Measurements from ENCODE around the gene ABCC1. TPM values are rescaled to one million over a fixed set of nuclear protein-coding genes. Genes with fewer than 3 reads are reported as not detected.

ABCC1 gene
- total RNA-seq, 4 donors from 2014 or later: 19.3 to 43.7 (median 26.2) TPM

DNA sequence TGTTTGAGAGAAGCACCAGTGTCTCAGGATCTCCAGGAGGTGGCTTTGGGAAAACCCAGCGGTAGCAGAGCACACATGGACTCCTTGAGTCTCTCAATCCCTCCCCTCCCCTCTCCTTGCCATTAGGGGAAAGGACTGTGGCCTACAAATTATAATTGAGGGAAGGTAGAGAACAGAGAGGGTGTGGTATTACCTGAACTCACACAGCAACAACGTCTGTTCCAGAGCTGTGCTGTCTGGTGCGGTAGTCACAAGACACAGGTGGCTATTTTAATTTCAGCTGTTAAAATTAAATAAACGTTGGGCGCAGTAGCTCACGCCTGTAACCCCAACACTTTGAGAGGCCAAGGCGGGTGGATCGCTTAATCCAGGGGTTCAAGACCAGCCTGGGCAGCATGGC is 163.7 kb downstream of the ABCC1 start:
- no peak for ATAC-seq
- no peak for DNase-seq
- H3K27ac ChIP-seq: no peak overlapping the region
- H3K4me3 ChIP-seq: no peak overlapping the region
- in situ Hi-C loops (cut with MboI; ENCODE audit: low sequenced_read_pairs in 4 of 4) (loop anchor here in 1 of 4 donors (25.0 kb wide), 1 partner anchor 351 kb away; no protein-coding TSS in a partner anchor), intact Hi-C loops (cut with DNase I; ENCODE audit: low total_unique reads) (no loop called here)
- no peaks in the 10 kb centered on the region for H3K27me3 ChIP-seq
- TF ChIP-seq POLR2A (IDR thresholded peaks at IDR 0.05) (no peak), CTCF (IDR thresholded peaks at IDR 0.05 in 4 of 5, conservative IDR thresholded peaks at IDR 0.05 in 1 of 5) (no peak)
- H3K36me3 ChIP-seq: peaks cover 0 to 87% of the 10 kb centered on the region in 2 donors
- no peaks in the 10 kb centered on the region for H3K9me3 ChIP-seq
- no peaks in the 10 kb centered on the region for H3K4me1 ChIP-seq

DNA sequence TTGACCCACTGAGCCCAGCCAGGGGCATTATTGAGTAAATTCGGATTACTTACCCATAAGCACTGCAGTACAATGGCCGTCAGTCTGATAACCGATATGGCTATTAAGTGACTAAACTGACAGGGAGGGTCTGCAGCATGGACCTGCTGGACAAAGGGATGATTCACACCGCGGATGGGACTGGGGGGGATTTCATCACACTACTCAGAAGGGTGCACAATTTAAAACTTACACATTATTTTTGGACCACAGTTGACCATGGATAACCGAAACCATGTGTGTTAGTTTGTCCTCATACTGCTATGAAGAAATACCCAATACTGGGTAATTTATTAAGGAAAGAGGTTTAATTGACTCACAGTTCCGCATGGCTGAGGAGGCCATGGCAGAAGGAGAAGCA is 167.4 kb downstream of the ABCC1 start:
- no peak for TF ChIP-seq POLR2A (IDR thresholded peaks at IDR 0.05)
- no peak for TF ChIP-seq CTCF (IDR thresholded peaks at IDR 0.05 in 4 of 5, conservative IDR thresholded peaks at IDR 0.05 in 1 of 5)
- H3K27ac ChIP-seq: no peak overlapping the region
- no peak for ATAC-seq
- no peak for DNase-seq
- in situ Hi-C loops (cut with MboI; ENCODE audit: low sequenced_read_pairs in 4 of 4) (loop anchor here in 1 of 4 donors (25.0 kb wide), 1 partner anchor 355 kb away; no protein-coding TSS in a partner anchor), intact Hi-C loops (cut with DNase I; ENCODE audit: low total_unique reads) (no loop called here)
- no peak overlapping the region for H3K4me3 ChIP-seq
- peaks cover 0 to 62% of the 10 kb centered on the region in 2 donors for H3K36me3 ChIP-seq
- H3K4me1 ChIP-seq: no peaks in the 10 kb centered on the region
- no peaks in the 10 kb centered on the region for H3K27me3 ChIP-seq
- no peaks in the 10 kb centered on the region for H3K9me3 ChIP-seq

- Histone ChIP-seq H3K27me3 (no peaks in the 10 kb centered on the region), H3K27ac (no peak overlapping the region), H3K36me3 (peaks cover 0 to 62% of the 10 kb centered on the region in 2 donors), H3K4me3 (no peak overlapping the region), H3K4me1 (no peaks in the 10 kb centered on the region), H3K9me3 (no peaks in the 10 kb centered on the region)
- in situ Hi-C loops (cut with MboI; ENCODE audit: low sequenced_read_pairs in 4 of 4): loop anchor here in 1 of 4 donors (25.0 kb wide), 1 partner anchor 356 kb away; no protein-coding TSS in a partner anchor
- intact Hi-C loops (cut with DNase I; ENCODE audit: low total_unique reads): no loop called here
- no peak for TF ChIP-seq CTCF (IDR thresholded peaks at IDR 0.05 in 4 of 5, conservative IDR thresholded peaks at IDR 0.05 in 1 of 5)
- no peak for TF ChIP-seq POLR2A (IDR thresholded peaks at IDR 0.05)
- ATAC-seq (no peak), DNase-seq (no peak)
Measured at GRCh38 chr16:16118337-16118736, 168.9 kb downstream of the ABCC1 start.

DNA sequence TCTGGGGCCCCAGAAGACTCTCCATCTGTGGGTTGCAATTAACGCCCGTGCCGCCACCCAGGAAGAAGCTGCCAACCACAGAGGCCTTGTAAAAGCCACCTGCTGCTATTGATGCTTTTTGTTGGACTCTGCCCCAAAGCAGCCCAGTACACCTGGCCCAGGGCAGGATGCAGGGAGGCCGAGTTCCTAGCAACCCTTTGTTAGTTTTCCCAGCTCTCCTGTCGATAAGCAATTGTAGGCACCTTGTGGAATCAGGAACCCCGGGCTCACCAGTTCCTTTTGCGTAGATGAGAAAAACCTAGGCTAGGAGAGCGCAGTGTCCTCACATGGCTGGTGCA is 170.6 kb downstream of the ABCC1 start:
- TF ChIP-seq POLR2A (IDR thresholded peaks at IDR 0.05): no peak
- TF ChIP-seq CTCF (IDR thresholded peaks at IDR 0.05 in 4 of 5, conservative IDR thresholded peaks at IDR 0.05 in 1 of 5): no peak
- H3K4me1 ChIP-seq: no peaks in the 10 kb centered on the region
- intact Hi-C loops (cut with DNase I; ENCODE audit: low total_unique reads) (loop anchor here (10.0 kb wide), 1 partner anchor 355 kb away; no protein-coding TSS in a partner anchor), in situ Hi-C loops (cut with MboI; ENCODE audit: low sequenced_read_pairs in 4 of 4) (loop anchor here in 2 of 4 donors (10.0 to 25.0 kb wide), 2 partner anchors 245 to 358 kb away; no protein-coding TSS in a partner anchor)
- no peak for DNase-seq
- ATAC-seq: no peak
- H3K9me3 ChIP-seq: no peaks in the 10 kb centered on the region
- no peaks in the 10 kb centered on the region for H3K27me3 ChIP-seq
- H3K27ac ChIP-seq: peak overlapping the region in 1 of 4 donors; percentile 13
- H3K4me3 ChIP-seq: no peak overlapping the region
- peaks cover 0 to 62% of the 10 kb centered on the region in 2 donors for H3K36me3 ChIP-seq
